ENCODE results near the gene EVI2A. TPM values are rescaled to one million over a fixed set of nuclear protein-coding genes. Genes with fewer than 3 reads are reported as not detected.

EVI2A gene
- total RNA-seq, 1 experiment from 2014 or later, result not detected

DNA sequence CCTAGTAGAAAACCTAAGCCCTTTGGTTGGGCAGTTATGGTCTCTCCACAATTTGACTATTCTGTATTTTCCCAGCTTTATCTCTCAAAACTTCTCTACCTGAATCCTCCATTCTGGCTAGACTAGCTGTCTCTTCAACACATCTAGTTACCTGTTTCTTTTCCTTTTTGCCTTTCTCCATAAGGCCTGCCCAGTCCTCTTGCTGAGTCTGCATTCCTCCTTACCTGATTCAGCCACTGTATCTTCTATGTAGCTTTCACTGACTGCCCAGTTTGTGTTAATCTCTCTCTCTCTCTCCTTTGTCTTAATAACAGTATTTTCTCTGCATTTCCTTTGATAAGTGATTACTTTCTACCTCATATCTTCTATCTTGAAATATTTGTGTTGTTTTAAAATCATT, 2.1 kb upstream of the EVI2A start:
- Histone ChIP-seq H3K9ac (ENCODE audit: low read length) (no peak overlapping the region), H3K27ac (ENCODE audit: low read depth, low read length) (no peak overlapping the region), H2AFZ (ENCODE audit: low read depth, low read length, poor library complexity, severe bottlenecking) (no peak overlapping the region), H3K36me3 (ENCODE audit: control insufficient read depth in 1 of 2, insufficient read depth in 2 of 2, low read length in 2 of 2) (peaks cover 0 to 4% of the 10 kb centered on the region in 2 experiments; a peak in 1 of 4 replicates), H4K20me1 (ENCODE audit: insufficient read depth) (no peaks in the 10 kb centered on the region; the same call in 1 of the 2 replicates), H3K4me3 (replicated peaks in 1 of 2; ENCODE audit: low read depth in 1 of 2, low read length in 2 of 2) (no peak overlapping the region), H3K4me1 (ENCODE audit: control insufficient read depth in 1 of 2, insufficient read depth in 2 of 2, low read length in 2 of 2) (no peaks in the 10 kb centered on the region), H3K9me2 (ENCODE audit: insufficient read depth) (no peaks in the 10 kb centered on the region), H3K4me2 (ENCODE audit: low read length) (no peak overlapping the region), H3K9me3 (ENCODE audit: control insufficient read depth in 1 of 2, insufficient read depth in 1 of 2, low read depth in 1 of 2, low read length in 2 of 2) (no peaks in the 10 kb centered on the region), H3K79me2 (ENCODE audit: insufficient read depth, low read length) (no peaks in the 10 kb centered on the region), H3K27me3 (ENCODE audit: insufficient read depth, low read length) (no peaks in the 10 kb centered on the region)
- TF ChIP-seq POLR2A (IDR thresholded peaks at IDR 0.05; ENCODE audit: borderline replicate concordance, extremely low read depth, insufficient read depth, insufficient read length), result no peak
- TF ChIP-seq, protein P1, sequence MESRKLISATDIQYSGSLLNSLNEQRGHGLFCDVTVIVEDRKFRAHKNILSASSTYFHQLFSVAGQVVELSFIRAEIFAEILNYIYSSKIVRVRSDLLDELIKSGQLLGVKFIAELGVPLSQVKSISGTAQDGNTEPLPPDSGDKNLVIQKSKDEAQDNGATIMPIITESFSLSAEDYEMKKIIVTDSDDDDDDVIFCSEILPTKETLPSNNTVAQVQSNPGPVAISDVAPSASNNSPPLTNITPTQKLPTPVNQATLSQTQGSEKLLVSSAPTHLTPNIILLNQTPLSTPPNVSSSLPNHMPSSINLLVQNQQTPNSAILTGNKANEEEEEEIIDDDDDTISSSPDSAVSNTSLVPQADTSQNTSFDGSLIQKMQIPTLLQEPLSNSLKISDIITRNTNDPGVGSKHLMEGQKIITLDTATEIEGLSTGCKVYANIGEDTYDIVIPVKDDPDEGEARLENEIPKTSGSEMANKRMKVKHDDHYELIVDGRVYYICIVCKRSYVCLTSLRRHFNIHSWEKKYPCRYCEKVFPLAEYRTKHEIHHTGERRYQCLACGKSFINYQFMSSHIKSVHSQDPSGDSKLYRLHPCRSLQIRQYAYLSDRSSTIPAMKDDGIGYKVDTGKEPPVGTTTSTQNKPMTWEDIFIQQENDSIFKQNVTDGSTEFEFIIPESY (IDR thresholded peaks at IDR 0.05; ENCODE audit: extremely low read depth, insufficient replicate concordance, low read length), result no peak
- TF ChIP-seq CBX3 (IDR thresholded peaks at IDR 0.05; ENCODE audit: low read depth), result no peak
- ChIA-PET POLR2A (no interaction called here), CTCF (no interaction called here), RAD21 (ENCODE audit: low non-redundant PET in 1 of 2, low total read pairs in 2 of 2, uncharacterized antibody in 2 of 2, unreplicated experiment in 2 of 2) (no interaction called here)
- DNase-seq (ENCODE audit: low read depth, low spot score) (no peak), ATAC-seq (no peak)
- no TSS peak for BruUV-seq (replicated peaks)
- intact Hi-C loops (cut with micrococcal nuclease), result no loop called here

DNA sequence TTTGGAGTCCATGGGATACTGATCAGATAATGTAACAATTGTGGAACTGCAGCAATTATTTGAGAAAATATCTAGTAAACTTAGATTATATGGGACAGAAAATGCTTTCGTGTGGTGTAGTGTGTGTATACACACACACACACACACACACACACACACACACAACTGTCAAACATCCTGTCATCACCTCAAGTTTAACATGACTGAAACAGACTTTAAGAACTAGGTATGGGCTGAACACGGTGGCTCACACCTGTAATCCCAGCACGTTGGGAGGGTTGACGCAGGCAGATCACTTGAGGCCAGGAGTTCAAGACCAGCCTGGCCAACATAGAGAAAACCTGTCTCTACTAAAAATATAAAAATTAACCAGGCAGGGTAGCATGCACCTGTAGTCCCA, 544 bp upstream of the EVI2A start:
- H2AFZ ChIP-seq (ENCODE audit: low read depth, low read length, poor library complexity, severe bottlenecking), result no peak overlapping the region
- no TSS peak for BruUV-seq (replicated peaks)
- no peaks in the 10 kb centered on the region for H3K9me2 ChIP-seq (ENCODE audit: insufficient read depth)
- no peak overlapping the region for H3K4me2 ChIP-seq (ENCODE audit: low read length)
- ChIA-PET POLR2A (no interaction called here), RAD21 (ENCODE audit: low non-redundant PET in 1 of 2, low total read pairs in 2 of 2, uncharacterized antibody in 2 of 2, unreplicated experiment in 2 of 2) (no interaction called here), CTCF (no interaction called here)
- intact Hi-C loops (cut with micrococcal nuclease), result no loop called here
- H4K20me1 ChIP-seq (ENCODE audit: insufficient read depth), result no peaks in the 10 kb centered on the region
- no peaks in the 10 kb centered on the region; a peak in 1 of 4 replicates for H3K36me3 ChIP-seq (ENCODE audit: control insufficient read depth in 1 of 2, insufficient read depth in 2 of 2, low read length in 2 of 2)
- no peaks in the 10 kb centered on the region for H3K79me2 ChIP-seq (ENCODE audit: insufficient read depth, low read length)
- no peaks in the 10 kb centered on the region for H3K9me3 ChIP-seq (ENCODE audit: control insufficient read depth in 1 of 2, insufficient read depth in 1 of 2, low read depth in 1 of 2, low read length in 2 of 2)
- DNase-seq (ENCODE audit: low read depth, low spot score), result no peak
- H3K4me1 ChIP-seq (ENCODE audit: control insufficient read depth in 1 of 2, insufficient read depth in 2 of 2, low read length in 2 of 2), result no peaks in the 10 kb centered on the region
- H3K27me3 ChIP-seq (ENCODE audit: insufficient read depth, low read length), result no peaks in the 10 kb centered on the region
- H3K9ac ChIP-seq (ENCODE audit: low read length), result no peak overlapping the region
- no peak for ATAC-seq
- no peak overlapping the region for H3K27ac ChIP-seq (ENCODE audit: low read depth, low read length)
- H3K4me3 ChIP-seq (replicated peaks in 1 of 2; ENCODE audit: low read depth in 1 of 2, low read length in 2 of 2), result no peak overlapping the region
- TF ChIP-seq, protein P1 (IDR thresholded peaks at IDR 0.05; ENCODE audit: extremely low read depth, insufficient replicate concordance, low read length), result no peak
- no peak for TF ChIP-seq TCF7L2 (IDR thresholded peaks at IDR 0.05; ENCODE audit: borderline replicate concordance, extremely low read depth, insufficient read depth, insufficient read length)
- TF ChIP-seq YY1 (IDR thresholded peaks at IDR 0.05; ENCODE audit: extremely low read depth, insufficient replicate concordance, low read depth, low read length), result no peak
- TF ChIP-seq SRF (IDR thresholded peaks at IDR 0.05; ENCODE audit: low read depth), result no peak
- TF ChIP-seq JUND (IDR thresholded peaks at IDR 0.05), result no peak
- no peak for TF ChIP-seq CBX3 (IDR thresholded peaks at IDR 0.05; ENCODE audit: low read depth)
- no peak for TF ChIP-seq POLR2AphosphoS5 (IDR thresholded peaks at IDR 0.05; ENCODE audit: low read depth, low read length)
- TF ChIP-seq, protein P2, sequence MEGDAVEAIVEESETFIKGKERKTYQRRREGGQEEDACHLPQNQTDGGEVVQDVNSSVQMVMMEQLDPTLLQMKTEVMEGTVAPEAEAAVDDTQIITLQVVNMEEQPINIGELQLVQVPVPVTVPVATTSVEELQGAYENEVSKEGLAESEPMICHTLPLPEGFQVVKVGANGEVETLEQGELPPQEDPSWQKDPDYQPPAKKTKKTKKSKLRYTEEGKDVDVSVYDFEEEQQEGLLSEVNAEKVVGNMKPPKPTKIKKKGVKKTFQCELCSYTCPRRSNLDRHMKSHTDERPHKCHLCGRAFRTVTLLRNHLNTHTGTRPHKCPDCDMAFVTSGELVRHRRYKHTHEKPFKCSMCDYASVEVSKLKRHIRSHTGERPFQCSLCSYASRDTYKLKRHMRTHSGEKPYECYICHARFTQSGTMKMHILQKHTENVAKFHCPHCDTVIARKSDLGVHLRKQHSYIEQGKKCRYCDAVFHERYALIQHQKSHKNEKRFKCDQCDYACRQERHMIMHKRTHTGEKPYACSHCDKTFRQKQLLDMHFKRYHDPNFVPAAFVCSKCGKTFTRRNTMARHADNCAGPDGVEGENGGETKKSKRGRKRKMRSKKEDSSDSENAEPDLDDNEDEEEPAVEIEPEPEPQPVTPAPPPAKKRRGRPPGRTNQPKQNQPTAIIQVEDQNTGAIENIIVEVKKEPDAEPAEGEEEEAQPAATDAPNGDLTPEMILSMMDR (IDR thresholded peaks at IDR 0.05 in 2 of 3, conservative IDR thresholded peaks at IDR 0.05 in 1 of 3; ENCODE audit: borderline replicate concordance in 1 of 3, insufficient read depth in 1 of 3, low read depth in 2 of 3, low read length in 2 of 3), result no peak
- no peak for TF ChIP-seq POLR2A (IDR thresholded peaks at IDR 0.05; ENCODE audit: borderline replicate concordance, extremely low read depth, insufficient read depth, insufficient read length)
- TF ChIP-seq, protein P3, sequence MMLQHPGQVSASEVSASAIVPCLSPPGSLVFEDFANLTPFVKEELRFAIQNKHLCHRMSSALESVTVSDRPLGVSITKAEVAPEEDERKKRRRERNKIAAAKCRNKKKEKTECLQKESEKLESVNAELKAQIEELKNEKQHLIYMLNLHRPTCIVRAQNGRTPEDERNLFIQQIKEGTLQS (IDR thresholded peaks at IDR 0.05), result no peak
- TF ChIP-seq RAD21 (IDR thresholded peaks at IDR 0.05; ENCODE audit: low read depth), result no peak
- TF ChIP-seq EZH2 (IDR thresholded peaks at IDR 0.05), result no peak
- no peak for TF ChIP-seq SIN3A (IDR thresholded peaks at IDR 0.05; ENCODE audit: low read depth)
- no peak for TF ChIP-seq ELF1 (IDR thresholded peaks at IDR 0.05; ENCODE audit: borderline replicate concordance, low read depth)
